Muscle of arm (tissue), 14 donors: Measurements from ENCODE around the gene COQ7. TPM values are rescaled to one million over a fixed set of nuclear protein-coding genes. Genes with fewer than 3 reads are reported as not detected.

Experiments
- DNase-seq: peaks from one replicate; pipeline ENCODE4 v3.0.0-alpha.2; 2013
- long read RNA-seq, 11 donors: transcript quantifications; one replicate each; lab custom pipeline, GENCODE V29; 2026
- polyA plus RNA-seq, 12 donors: library from polyadenylated mRNA; unstranded; fragments of 120-200 nt; gene quantifications; one replicate each; pipeline ENCODE4 v1.2.1, GENCODE V29; 2013; ENCODE audit not compliant: insufficient read length in 12 of 12

The COQ7 gene
- 10 to 100 TPM in 11 of 12 donors, not detected in 1; 25.1 to 33.1 (median 30.2) TPM for polyA plus RNA-seq
- long read RNA-seq, donor 1, transcript COQ7-201 (6 exons, 2,657 nt), result major isoform, 6 of 6 reads
- long read RNA-seq, donor 1, partial matches to known transcripts, result 0 of 6 reads
- long read RNA-seq, donor 1, other reads (novel, unspliced or antisense), result 0 of 6 reads
- long read RNA-seq, donor 2, transcript COQ7-201 (6 exons, 2,657 nt), result major isoform, 11 of 14 reads
- long read RNA-seq, donor 2, partial matches to known transcripts, result 0 of 14 reads
- long read RNA-seq, donor 2, other reads (novel, unspliced or antisense), result 0 of 14 reads
- long read RNA-seq, donor 3, partial matches to known transcripts, result 0 of 4 reads
- long read RNA-seq, donor 3, other reads (novel, unspliced or antisense), result 0 of 4 reads
- long read RNA-seq, donor 4, partial matches to known transcripts, result 0 of 2 reads
- long read RNA-seq, donor 4, other reads (novel, unspliced or antisense), result 0 of 2 reads
- long read RNA-seq, donor 5, partial matches to known transcripts, result 0 of 7 reads
- long read RNA-seq, donor 5, other reads (novel, unspliced or antisense), result 0 of 7 reads
- long read RNA-seq, donor 6, partial matches to known transcripts, result 0 of 3 reads
- long read RNA-seq, donor 6, other reads (novel, unspliced or antisense), result 0 of 3 reads
- long read RNA-seq, donor 7, transcript COQ7-201 (6 exons, 2,657 nt), result major isoform, 5 of 5 reads
- long read RNA-seq, donor 7, partial matches to known transcripts, result 0 of 5 reads
- long read RNA-seq, donor 7, other reads (novel, unspliced or antisense), result 0 of 5 reads
- long read RNA-seq, donor 8, transcript COQ7-201 (6 exons, 2,657 nt), result major isoform, 8 of 10 reads
- long read RNA-seq, donor 8, partial matches to known transcripts, result 0 of 10 reads
- long read RNA-seq, donor 8, other reads (novel, unspliced or antisense), result 0 of 10 reads
- long read RNA-seq, donor 9, partial matches to known transcripts, result 0 of 4 reads
- long read RNA-seq, donor 9, other reads (novel, unspliced or antisense), result 0 of 4 reads
- long read RNA-seq, donor 10, transcript COQ7-201 (6 exons, 2,657 nt), result major isoform, 8 of 10 reads
- long read RNA-seq, donor 10, partial matches to known transcripts, result 0 of 10 reads
- long read RNA-seq, donor 10, other reads (novel, unspliced or antisense), result 0 of 10 reads
- long read RNA-seq, donor 11, transcript COQ7-201 (6 exons, 2,657 nt), result major isoform, 13 of 16 reads
- long read RNA-seq, donor 11, partial matches to known transcripts, result 0 of 16 reads
- long read RNA-seq, donor 11, other reads (novel, unspliced or antisense), result 0 of 16 reads

DNA sequence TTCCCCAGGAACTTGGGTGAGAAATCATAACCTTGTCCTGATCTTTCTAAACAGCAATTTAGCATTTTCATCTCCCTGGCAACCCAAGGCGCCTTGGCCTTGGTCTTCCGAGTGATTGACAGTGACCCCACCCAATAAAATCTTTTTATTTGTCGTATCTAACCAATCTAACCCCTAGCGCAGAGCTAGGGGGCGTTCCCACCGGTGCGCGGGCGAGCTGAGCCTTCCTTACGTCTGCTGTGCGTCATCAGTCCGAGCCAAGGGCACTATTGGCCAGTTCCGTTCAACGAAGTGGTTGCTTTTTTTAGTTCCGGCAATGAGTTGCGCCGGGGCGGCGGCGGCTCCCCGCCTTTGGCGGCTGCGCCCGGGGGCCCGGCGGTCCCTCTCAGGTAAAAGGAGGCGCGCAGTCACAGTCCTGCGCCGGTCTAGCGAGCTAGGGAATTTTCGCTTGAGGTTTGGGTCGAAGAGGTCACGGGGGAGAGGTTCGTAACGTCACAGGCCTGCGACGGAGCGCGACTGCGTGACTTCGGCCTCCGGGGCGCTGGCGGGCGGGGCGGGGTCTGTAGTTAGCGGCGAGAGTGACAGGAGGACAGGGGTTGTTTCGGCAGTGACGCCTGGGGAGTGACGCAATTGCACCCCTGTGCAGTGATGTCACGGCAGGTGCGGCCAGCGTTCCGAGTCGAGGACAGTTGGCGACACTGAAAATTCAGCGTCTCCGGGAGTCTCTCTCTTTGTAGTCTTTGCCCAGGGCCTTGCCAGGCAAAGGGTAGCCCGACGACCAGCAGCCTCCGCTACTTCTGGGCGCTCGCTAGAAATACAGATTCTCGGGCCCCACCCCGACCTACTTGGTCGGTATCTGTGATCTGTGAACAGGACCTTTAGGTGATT is at the start of gene COQ7:
Gene COQ7 (plus strand): TSS at position 266 of the 888 bp plus-strand sequence. CDS start 51 bp downstream, at position 317.
- peak; percentile 100 for DNase-seq

DNA sequence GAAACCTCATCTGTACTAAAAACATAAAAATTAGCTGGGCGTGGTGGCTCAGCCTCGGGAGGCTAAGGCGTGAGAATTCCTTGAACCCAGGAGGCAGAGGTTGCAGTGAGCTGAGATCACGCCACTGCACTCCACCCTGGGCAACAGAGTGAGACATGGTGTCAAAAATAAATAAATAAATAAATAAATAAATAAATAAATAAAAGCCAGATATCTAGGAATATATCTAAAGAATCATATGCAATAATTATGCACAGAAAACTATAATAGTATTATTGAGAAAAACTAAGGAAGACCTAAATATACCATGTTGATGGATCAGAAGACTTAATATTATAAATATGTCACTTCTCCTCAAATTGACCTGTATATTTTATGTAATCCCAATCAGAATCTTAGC is 46.7 kb upstream of the COQ7 start:
- no peak for DNase-seq

DNA sequence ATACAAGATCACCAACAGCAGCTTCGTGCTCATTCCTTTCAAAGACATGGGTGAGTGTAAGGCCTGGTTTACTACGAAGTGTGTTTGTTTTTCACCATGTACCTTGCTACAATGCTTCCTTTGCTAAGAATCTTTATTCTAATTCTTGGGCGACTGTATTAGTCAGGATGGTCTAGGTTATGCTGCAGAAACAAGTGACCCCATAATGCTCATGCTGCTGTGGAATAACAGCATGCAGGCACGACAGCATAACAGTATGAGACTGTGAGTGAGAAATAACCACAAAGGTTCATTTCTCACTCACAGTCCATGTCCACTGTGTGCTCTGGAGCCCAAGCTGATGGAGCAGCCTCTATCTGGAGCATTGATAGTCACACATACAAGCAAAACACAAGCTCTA is 45.7 kb upstream of the COQ7 start:
- no peak for DNase-seq

DNA sequence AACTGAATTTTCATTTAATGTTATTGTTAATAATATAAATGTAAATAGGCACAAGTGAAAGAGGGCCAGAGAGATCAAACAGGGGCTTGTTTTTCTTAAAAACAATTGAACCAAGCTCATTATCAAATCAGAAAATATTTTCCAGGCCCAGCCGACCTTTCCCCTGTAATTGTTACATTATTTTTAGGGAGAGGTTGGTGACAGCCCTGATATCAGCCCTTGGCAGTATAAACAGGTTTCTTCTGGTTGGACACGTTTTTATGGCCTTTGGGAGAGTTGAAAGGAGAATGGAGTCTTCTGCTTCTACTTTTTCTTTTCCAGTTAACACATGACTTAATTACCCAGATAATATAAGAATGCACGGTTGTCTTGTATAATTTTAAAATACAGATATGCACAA is 40.0 kb upstream of the COQ7 start:
- no peak for DNase-seq

DNA sequence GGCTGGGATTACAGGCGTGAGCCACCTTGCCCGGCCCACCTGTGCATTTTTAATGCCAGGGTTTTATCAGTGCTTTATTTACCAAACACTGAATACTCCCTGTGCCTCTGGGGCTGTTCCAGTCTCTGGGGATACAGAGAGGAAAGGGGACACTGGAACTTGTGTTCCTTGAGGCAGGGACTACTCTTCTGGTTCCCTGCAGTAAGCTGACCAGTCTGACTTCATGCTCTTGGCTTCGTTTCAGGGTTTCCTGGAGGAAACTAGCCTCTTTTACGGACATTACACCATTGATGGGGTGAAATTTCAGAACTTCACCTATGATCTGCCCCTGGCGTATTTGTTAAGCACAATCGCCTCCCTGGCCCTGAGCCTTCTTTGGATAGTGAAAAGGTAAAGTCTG is 37.4 kb upstream of the COQ7 start:
- peak; percentile 4 for DNase-seq

DNA sequence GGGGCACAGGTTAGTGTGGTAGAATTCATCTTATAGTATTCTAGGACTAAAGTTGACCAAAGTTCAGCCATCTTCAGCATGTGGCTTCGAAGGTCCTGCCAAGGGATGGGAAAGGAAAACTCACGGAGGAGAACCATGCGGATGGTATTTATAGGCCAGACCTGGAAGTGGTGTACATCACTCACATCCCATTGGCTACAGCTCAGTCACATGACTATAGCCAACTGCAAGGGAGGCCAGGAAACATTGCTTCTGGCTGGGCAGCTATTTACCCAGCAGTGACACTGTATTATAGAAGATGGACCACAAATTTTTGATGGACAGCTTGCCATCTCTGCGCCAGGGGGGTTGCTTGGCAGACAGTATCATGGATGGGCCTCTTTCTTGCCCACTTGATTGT is 35.7 kb upstream of the COQ7 start:
- DNase-seq, result no peak

DNA sequence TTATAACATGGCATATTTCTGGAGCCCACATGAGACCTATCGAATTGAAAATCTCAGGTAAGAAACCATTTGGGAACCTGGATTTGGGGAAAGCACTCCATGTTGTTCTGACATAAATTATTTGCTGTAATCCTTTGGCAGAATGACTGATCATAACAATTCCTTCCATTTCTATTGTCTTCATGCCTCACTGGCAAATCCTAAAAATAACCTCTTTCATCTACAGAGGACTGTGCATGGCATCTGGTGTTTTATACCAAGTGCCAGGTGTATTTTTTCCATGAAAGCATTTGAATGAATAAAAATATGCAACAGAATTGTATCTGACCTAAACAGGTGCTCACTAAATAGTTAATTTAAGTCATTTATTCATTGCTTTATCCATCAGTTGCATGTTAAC is 33.7 kb upstream of the COQ7 start:
- no peak for DNase-seq

DNA sequence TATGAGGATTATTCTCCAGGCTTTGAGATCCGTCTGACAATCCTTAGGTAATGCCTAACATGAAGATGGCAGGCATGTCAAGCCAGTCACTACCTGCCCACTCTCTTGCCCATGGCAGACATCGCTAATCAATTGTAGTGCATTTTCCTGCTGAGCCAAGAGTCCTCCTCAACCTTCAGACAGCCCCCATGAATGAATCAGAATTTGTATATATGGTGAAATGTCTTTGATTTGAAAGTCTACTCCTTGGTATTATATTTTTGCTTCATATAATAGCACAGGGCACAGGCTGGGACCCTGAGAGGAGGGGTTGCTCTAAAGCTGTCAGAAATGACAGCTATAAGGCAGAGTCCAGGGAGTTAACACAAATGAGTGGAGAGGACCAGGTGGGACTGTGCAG is 27.0 kb upstream of the COQ7 start:
- no peak for DNase-seq

DNA sequence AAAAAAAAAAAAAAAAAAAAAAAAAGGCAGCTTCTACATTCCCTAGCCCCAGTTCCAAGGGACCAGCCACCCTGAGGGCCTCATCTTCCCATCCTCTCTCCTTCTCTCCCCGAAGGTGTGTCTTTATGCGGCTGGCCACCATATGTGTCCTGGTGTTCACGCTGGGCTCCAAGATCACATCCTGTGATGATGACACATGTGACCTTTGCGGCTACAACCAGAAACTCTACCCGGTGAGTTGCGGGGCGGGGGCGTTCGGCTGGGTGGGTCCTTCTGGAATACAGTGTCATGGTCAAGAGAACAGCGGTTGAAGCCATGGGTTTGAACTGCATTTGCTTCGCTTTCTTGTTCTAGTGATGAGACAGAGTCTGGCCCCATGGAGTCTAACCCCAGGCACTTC is 22.6 kb upstream of the COQ7 start:
- no peak for DNase-seq

DNA sequence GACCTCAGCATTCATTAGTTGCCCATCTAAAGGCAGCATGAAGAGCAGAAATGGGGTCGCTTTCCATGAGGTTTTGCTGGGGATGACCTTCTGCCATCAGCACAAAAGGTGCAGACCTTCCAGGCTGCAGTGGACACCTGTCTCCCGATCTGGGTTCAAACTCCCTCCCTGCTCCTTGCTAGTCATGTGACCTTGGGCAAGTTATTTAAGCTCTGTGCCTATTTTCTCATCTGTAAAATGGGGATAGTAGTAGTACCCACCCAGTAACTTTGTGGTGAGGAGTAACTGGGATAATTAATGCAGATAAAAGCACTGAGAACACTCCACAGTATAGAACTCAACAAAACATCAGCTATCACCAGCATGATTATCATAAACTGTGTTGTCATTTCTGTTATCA is 21.4 kb upstream of the COQ7 start:
- no peak for DNase-seq

DNA sequence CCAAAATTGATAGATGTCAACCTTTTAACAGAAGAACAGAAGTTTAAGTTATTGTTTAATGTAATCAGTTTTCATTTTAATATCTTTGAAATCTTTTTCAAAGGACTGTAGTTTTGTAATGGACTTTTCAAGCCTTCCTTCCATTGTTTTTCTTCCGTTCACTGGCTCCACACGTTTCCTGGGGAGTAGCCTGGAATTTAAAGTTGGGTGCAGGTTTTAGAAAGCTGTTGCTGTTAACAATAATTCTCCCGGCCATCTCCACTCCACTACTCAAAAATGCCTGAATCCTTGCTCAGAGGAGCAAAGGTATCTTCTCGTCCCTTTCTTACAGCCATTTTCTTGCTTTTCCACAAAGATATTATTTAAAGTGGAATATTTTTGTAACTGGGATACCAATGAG is 4.7 kb upstream of the COQ7 start:
- DNase-seq, result no peak

DNA sequence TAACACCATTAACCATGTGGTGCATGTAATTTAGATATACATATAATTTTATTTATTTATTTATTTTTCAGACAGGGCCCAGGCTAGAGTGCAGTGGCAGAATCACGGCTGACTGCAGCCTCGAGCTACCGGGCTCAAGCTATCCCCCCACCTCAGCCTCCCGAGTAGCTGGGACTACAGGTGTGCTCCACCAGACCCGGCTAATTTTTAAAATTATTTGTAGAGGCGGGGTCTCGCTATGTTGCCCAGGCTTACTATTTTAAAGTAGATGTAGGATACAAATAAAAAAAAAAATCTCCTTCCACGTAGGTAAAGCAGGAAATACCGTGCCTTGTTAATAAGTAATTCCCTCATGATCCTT is 446 bp upstream of the COQ7 start:
- no peak for DNase-seq

DNA sequence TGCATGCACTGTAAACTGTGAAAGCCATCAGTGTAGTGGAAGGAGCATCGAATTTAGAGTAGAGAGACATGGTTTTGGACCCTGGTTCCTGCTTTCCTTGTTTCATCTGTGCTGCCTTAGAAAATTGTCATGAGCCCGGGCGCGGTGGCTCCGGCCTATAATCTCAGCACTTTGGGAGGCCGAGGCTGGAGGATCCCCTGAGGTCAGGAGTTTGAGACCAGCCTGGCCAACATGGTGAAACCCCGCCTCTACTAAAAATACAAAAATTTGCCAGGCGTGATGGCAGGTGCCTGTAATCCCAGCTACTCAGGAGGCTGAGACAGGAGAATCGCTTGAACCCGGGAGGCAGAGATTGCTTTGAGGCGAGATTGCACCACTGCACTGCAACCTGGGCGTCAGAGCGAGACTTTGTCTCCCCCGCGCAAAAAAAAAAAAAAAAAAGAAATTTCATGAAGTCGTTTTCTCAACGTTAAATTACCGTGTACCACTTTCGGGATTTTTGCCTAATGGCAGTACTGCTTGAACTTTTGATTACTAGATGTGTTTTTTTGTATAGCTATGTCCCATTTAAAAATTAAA is 912 bp downstream of the COQ7 start:
- DNase-seq, result no peak

DNA sequence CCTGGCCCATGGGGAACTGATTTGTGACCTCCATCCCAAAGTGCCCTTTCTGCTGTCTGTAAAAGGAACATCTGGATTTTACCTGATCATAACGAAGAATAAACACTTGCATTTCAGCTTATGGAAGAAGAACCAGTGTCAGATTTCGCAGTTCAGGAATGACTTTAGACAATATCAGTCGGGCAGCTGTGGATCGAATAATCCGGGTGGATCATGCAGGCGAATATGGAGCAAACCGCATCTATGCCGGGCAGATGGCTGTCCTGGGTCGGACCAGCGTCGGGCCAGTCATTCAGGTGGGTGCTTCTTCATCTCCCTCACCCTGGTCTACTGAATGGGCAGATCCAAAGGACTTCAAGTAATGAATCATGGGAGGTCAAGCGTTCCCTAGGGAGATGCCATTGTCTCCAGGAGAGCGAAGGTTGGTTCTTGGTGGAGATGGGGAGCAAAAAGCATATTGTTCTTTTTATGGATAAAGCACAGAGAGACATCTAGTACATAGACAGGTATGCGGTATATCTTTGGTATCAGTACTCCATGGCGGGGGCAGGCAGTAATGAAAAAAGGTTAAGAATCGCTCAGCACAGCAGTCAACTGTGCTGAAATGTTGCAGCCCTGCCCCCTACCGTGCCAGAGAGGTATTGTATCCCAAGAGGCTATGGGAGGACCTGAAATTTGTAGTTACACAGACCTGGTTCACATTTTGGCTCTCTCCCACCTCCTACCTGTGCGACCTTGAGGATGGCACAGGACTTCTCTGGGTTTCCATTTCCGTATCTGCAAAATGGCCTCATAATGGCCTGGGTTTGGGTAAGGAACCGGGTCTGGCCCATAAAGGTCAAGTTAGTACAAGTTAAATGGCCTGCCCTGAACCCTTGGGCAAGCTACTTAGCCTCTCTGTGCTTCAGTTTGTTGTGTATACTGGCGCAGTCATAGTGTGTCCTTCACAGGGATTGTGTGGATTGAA is 4.7 kb downstream of the COQ7 start:
- no peak for DNase-seq

DNA sequence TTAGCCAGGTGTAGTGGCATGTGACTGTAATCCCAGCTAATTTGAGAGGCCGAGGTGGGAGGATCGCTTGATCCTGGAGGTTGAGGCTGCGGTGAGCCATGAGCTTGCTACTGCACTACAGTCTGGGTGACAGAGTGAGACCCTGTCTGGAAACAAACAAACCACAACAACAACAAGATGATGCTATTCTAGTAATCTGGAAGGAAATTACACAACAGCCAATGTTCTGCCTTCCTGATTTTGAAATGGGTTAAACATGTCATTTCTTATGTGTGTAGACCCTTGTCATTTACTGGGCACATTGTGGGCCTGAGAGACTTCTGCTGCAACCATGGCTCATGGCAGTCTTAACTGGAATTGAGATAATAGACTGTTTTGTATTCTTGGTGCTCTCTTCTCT is 5.9 kb downstream of the COQ7 start:
- DNase-seq, result no peak

DNA sequence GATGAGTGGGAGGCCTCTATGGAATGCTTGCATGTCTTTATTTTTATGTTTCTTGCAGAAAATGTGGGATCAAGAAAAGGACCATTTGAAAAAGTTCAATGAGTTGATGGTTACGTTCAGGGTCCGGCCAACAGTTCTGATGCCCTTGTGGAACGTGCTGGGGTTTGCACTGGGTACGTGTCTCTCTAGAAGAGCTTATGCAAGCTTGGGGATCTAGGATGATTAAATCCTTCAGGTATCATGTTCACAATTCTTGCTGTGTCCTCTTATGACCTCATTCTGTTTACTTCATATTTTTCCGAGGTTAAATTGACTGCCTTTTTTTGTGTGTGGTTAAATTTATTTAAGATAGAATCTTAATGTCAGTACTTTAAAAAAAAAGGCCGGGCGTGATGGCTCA is 6.4 kb downstream of the COQ7 start:
- no peak for DNase-seq

DNA sequence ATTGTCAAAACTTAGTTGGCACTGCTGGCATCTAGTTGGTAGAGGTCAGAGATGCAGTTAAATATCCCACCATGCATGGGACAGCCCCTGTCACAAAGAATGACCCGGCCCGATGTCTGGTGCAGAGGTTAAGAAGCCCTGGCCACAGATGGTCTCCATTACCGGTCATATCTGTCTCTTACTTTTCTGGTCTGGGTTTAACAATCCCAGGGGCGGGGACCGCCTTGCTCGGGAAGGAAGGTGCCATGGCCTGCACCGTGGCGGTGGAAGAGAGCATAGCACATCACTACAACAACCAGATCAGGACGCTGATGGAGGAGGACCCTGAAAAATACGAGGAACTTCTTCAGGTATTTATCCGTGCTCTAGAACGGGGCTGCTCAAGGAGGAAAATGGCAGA is 8.1 kb downstream of the COQ7 start:
- no peak for DNase-seq

DNA sequence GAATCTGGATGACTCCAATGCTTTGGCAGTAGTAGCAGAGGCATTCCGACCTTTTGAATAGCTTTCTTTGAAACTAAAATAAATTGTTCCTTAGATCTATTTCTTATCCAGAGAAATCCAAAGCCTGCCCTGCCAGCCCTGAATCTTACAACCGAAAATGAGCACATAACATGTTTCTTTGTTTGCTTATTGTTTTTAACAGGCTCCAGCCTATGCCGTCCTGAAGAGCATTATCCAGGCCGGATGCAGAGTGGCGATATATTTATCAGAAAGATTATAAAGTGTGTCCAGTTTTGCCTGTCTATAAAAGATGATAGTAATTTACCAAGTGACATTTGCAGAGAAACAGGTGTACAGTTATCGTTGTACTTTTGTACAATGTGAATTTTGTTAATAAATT is 10.5 kb downstream of the COQ7 start:
- DNase-seq, result no peak

DNA sequence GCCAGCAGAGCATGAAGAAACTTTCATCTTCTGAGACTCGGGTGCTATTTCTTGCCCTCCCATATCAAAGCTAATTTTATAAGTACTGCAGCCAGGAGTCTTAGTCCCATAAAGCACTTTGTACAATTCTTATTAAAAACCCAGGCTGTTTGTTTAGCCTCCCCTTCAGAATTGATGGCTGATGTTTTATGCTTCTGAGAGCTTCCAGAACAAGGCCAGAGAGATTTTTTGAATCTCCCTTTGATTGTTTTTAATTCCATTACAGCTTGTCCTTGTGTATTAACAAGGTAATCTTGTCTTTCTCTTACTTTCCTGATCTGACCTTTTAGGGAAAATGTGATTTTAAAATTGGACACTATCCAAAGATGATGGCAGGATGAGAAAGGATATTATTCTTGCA is 16.3 kb downstream of the COQ7 start:
- no peak for DNase-seq

DNA sequence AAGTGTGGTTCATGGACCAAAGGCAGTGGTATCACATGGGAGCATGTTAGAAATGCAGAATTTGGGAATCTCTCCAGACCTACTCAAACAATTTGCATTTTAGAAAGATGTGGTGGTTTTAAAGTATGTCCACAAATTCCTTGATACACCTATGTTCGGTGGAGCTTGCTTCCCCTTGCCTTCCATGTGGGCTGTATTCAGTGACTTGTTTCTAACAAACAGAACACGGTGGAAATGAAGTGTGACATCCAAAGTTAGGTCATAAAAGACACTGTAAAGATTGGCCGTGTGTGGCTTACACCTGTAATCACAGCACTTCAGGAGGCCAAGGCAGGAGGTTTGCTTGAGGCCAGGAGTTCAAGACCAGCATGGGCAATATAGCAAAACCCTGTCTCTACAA is 16.7 kb downstream of the COQ7 start:
- no peak for DNase-seq
